Upper lobe of left lung (tissue), 4 donors: ENCODE data around the gene ADARB1.

Experiments used
- CTCF ChIP-seq, 6 experiments: fragments of 450-650 bp in 4 of 6; fragments of 200-600 bp in 2 of 6; sonication (generic) in 2 of 6; IDR thresholded peaks; one replicate each; pipeline ENCODE4 v1.5.1; 2016 to 2019; ENCODE audit warnings: antibody characterized with exemption in 6 of 6
- POLR2A ChIP-seq, 4 donors: fragments of 450-650 bp; IDR thresholded peaks; one replicate each; pipeline ENCODE4 v1.5.1; 2016 to 2017; ENCODE audit warnings: antibody characterized with exemption in 4 of 4, mild to moderate bottlenecking in 2 of 4
- POLR2AphosphoS5 ChIP-seq, 2 donors: sonication (generic); formaldehyde crosslinking; IDR thresholded peaks; one replicate each; pipeline ENCODE4 v1.5.1; 2017; ENCODE audit warnings: antibody characterized with exemption in 2 of 2

DNA sequence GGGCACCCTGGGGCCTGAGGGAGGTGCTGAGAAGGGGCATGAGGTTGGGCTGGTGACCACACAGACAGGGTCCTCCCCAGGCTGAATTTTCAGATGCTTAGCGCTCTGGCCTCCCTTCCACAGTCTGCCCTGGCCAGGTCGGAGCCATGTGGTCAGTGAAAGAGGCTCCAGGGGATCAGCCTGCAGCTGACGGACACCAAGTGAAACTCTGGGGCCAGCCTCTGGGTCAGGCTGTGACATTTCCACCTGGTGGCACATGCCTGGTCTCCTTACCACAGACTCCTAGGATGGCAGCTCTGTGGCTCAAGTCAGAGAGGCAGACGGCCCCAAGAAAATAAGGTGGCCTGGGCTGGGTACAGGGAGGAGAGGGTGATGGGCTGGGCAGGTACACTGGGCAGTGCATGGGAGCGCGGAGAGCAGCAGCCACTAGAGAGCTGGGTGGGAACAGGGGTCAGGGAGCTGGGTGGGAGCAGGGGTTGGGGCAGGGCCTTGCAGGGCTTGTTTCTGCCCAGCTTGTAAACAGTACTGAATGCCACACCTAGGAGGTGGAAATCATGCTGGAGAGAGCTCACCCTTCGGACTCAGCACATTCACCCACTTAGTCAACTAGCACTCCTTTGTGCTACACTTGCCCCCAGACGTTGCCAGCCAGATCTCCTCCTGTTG is 20.7 kb upstream of the ADARB1 start:
- TF ChIP-seq CTCF (IDR thresholded peaks at IDR 0.05) = no peak
- no peak for TF ChIP-seq POLR2AphosphoS5 (IDR thresholded peaks at IDR 0.05)
- TF ChIP-seq POLR2A (IDR thresholded peaks at IDR 0.05) = no peak
